Hippocampal formation (tissue), 2 donors: ENCODE data around the gene LRP8.
"Not testable (repeated sequence)": the region's sequence is repeated elsewhere in the genome, so short reads cannot be mapped to it uniquely, and the experiment has no call there.

Source experiments
- DNase-seq, 2 donors: peaks; one replicate each; lab custom pipeline; 2025; lab: John Stamatoyannopoulos, UW

The LRP8 gene

GRCh38 chr1:53210954-53211353, 116.9 kb downstream of the LRP8 start:
- DNase-seq, result no peak

- no peak for DNase-seq
Measured at GRCh38 chr1:53210352-53210751, 117.5 kb downstream of the LRP8 start.

- DNase-seq, result no peak
Measured at GRCh38 chr1:53207726-53208125, 120.1 kb downstream of the LRP8 start.

- DNase-seq, result no peak
Measured at GRCh38 chr1:53206735-53207379, 121.0 kb downstream of the LRP8 start.

GRCh38 chr1:53206083-53206685, 121.7 kb downstream of the LRP8 start:
- DNase-seq, result not testable (repeated sequence)

GRCh38 chr1:53205496-53205895, 122.4 kb downstream of the LRP8 start:
- not testable (repeated sequence) for DNase-seq

- DNase-seq, result no peak
Measured at GRCh38 chr1:53203466-53203865, 124.4 kb downstream of the LRP8 start.

GRCh38 chr1:53198241-53198651, 129.6 kb downstream of the LRP8 start:
- no peak for DNase-seq

GRCh38 chr1:53197291-53198200, 130.3 kb downstream of the LRP8 start:
- no peak for DNase-seq

GRCh38 chr1:53196485-53197290, 131.2 kb downstream of the LRP8 start, which contains the start of gene CPT2:
TSS of gene CPT2 (plus strand) at chr1:53196824. CDS start at chr1:53196944, 120 bp downstream.
- peak; percentile 89 for DNase-seq

- DNase-seq, result no peak
Measured at GRCh38 chr1:53196017-53196484, 131.8 kb downstream of the LRP8 start.

- no peak for DNase-seq
Measured at GRCh38 chr1:53195246-53196016, 132.4 kb downstream of the LRP8 start.
